ENCODE data around the gene EFNA2.
"Not testable (repeated sequence)": the region's sequence is repeated elsewhere in the genome, so short reads cannot be mapped to it uniquely, and the experiment has no call there.

EFNA2 gene

GRCh38 chr19:1300744-1301490 lies 15.2 kb downstream of the EFNA2 start:
- DNase-seq, result no peak

DNA sequence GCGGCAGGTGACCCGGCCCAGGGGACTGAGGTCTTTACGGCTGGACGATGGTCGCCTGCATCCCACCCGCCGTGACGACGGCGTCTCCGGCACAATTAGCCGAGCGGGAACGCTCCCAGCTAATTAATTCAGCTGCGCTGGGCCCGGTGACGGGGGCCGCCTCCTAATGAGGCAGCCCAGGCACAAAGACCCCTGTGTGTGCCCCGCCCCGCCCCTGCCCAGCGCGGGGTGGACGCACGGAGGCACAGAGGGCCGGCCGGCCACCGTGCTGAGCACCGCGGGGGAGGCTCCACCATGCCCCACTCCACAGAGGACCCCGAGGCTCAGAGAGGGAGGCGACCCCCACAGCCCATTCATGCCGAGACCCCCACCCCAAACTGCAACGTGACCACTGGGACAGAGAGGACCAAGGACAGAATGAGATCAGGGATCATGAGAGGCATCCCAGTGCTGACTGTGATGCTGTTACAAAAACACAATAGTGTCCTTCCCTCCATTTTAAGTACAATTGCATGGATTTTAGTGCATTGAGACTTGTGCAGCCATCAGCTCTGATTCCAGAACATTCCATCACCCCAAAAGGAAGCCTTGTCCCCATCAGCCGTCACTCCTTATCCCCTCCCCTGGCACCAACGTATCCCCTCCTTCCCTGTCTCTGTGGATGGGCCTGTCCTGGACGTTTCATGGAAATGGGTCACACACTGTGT lies 17.0 kb downstream of the EFNA2 start:
- no peak for DNase-seq

- no peak for DNase-seq
Observed at GRCh38 chr19:1304197-1304924, 18.7 kb downstream of the EFNA2 start.

DNA sequence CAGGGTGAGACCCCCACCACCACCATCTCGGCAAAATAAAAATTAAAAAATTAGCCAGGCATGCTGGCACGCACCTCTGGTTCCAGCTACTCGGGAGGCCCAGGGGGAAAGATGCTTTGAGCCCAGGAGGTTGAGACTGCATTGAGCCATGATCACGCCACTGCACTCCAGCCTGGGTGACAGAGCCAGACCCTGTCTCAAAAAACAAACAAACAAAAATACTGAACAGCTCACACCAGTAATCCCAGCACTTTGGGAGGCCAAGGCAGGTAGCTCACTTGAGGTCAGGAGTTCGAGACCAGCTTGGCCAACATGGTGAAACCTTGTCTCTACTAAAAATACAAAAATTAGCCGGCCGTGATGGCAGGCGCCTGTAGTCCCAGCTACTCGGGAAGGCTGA lies 19.7 kb downstream of the EFNA2 start:
- not testable (repeated sequence) for DNase-seq

GRCh38 chr19:1307320-1307719 lies 21.6 kb downstream of the EFNA2 start:
- no peak for DNase-seq

GRCh38 chr19:1307755-1308303 lies 22.2 kb downstream of the EFNA2 start:
- no peak for DNase-seq

DNA sequence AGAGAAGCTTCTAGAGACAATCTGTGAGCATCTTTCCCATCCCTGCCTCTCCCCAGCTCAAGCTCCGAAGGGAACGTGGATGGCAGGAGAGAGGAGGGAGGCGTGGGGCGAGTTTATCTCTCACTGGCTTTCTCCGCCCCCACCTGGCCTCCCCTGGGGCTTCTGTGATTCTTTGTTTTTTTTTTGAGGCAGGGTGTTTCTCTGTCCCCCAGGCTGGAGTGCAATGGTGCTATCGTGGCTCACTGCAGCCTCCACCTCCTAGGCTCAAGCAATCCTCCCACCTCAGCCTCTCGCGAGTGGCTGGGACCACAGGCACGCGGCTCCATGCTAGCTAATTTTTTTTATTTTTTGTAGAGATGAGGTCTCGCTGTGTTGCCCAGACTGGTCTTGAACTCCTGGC lies 23.0 kb downstream of the EFNA2 start:
- no peak for DNase-seq

DNA sequence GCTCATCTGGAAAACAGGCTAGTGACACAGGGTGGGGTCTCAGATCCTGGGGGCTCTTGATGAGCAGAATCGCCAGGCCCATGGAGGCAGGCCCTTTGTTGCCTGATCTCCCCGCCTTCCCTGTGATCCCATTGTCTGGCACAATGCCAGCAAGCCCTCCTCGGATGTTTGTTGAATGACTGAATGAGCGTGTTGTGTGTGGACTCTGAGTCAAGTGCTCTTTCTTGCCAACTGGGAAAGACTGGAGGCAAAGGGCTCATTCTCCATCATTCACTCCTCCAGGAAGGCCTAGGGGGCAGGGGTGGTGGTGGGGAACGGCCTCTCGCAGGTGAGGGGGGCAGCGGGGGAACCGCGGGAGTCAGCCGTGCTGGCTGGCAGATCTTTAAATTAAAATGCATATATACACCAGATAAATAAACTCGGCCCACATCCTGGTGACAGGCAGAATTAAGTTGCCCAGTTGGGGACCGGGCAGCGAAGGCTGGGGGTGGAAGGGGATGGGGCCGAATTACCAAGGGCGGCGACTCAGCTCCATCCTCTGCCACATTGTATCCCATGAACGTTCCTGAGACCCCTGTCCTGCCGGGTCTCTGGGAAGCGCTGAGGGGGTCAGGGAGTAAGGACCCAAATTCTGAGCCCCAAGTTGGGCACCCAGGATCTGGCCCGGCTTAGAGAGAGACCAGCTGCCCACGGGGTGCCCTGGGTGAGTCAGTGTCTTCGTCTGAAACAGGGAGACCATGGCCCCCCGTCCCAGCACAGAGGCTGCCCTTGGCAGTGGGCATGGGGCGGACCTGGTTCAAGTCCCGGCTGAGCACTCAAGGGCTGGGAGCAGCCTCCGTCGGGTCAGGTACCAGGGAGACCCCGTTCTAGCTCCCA lies 24.5 kb downstream of the EFNA2 start:
- no peak for DNase-seq

DNA sequence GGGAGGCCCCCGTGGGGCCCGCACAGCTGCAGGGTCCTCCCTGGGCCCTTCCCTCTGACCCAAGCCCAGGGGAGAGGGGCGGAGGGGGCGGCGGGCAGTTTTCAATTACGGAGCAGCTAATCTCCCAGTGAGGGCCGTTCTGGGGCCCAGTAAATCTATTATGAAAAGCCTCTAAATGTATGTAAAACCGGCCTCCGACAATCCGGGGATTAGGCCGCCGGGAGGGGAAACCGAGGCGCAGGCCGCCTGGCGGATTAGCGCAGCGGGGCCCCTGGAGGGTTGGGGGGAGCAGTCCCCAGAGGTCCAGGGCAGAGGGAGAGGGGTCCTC lies 25.1 kb downstream of the EFNA2 start:
- no peak for DNase-seq

- no peak for DNase-seq
Observed at GRCh38 chr19:1311543-1312091, 25.9 kb downstream of the EFNA2 start.

GRCh38 chr19:1312767-1313694 lies 27.4 kb downstream of the EFNA2 start:
- no peak for DNase-seq

DNA sequence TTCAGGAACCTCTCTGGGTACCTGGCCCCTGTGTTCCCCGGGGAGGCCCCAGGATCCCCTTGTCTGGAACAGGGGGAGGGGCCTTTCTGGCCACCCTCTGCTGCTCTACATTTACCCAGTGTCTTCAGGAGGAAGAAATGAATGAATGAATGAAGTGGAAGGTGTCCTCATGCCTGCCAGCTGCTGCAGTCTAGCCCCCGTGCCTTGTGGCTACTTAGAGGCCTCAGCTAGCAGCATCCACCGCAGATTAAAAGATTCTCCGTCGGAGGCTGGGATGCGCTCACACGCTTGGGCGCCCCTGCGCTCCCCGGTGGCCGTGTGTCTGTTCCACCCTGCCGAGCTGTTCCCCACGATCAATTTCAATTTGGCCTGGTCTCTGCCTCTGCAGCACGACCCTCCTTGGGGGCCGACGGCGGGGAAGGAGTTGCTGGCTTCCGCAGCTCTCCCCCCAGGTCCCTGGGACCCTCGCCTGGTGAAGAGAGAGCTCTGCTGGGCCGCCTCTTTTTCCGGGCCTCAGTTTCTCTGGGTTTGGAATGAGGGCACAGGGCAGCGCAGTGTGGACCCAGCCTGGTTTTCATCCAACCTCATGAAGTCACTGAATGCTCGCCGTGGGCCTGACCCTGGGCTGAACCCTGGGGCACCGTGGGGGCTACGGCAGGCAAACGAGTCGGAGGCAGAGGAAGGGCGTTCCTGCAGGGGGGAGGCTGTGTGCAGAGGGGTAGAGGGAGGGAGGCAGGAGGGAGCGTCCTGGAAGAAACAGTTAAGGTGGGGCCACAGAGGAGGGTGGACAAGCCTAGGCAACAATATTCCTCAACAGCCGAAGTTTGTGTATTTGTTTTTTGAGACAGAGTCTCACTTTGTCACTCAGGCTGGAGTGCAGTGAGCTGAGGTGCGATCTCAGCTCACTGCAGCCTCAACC lies 28.3 kb downstream of the EFNA2 start:
- DNase-seq, result no peak

DNA sequence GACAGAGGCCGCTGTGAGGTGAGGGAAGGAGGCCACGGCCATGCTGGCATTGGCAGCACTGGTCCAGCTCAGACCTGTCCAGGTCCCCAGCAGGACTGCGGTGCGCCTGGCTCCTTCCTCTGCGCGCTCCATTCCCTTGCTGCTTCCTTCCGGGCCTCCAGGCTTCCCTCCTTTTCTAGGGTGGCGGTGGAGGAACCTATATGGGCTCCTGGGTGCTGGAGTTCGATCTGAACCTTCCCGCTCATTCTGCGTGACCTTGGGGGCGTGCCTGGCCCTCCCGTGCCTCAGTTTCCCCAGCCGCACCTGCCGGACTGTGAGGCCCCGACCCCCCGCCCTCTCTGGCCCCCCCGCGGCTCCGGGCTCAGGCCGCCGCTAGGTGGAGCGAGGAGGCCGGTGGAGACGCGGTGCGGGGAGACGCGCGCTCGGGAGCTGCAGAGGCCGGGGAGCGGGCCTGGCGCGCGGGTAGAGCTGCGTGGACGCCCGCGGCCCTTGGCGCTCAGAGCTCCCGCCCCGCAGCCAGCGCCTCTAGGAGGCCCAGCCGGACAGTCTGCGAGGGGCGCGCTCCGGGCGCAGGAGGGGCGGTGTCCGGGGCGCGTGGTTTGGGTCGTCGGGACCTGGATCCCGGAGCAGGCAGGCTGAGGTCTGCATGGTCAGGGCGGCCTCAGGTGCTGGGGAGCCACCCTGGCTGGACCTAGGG lies 29.9 kb downstream of the EFNA2 start:
- no peak for DNase-seq

GRCh38 chr19:1316466-1316865 lies 30.8 kb downstream of the EFNA2 start:
- no peak for DNase-seq

- no peak for DNase-seq
Observed at GRCh38 chr19:1317274-1318003, 31.8 kb downstream of the EFNA2 start.

DNA sequence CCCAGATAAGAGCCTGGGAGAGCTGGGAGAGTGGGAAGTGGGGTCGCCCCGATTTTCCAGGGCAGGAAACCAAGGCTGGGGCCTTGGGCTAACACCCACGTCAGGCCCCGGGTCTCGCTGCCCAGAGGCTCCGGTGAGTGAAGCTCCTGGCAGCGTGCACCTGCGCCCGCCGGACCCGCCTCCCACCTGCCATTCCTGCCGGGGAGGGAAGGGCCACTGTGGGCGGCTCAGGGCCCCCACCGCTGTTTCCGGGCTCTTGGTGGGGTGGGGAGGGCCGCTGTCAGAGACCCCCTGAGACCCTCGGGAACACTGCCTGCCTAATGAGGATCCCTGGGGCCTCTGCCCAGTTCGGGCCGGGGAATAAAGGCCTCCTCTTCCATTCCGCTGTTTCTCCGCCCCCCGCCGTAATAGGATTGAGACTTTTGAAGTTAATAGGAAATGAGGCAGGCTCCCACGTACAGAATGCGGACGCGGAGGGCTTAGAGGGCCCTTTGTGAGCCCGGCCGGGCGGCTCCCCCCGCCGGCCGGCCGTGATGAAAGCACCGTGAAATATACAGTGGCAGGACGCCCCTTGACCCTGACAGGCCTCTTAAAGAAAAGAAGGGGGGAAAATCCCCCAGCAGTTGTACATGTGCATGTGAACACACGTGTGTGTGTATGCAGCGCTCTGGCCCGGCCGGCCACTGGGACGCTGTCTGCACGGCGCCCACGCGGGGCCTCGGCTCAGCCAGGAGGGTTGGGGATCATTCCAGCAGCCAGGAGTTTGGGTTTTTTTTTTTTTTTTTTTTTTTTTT lies 33.2 kb downstream of the EFNA2 start:
- DNase-seq, result no peak

- not testable (repeated sequence) for DNase-seq
Observed at GRCh38 chr19:1320282-1320650, 34.6 kb downstream of the EFNA2 start.

- DNase-seq, result no peak
Observed at GRCh38 chr19:1321539-1321938, 35.9 kb downstream of the EFNA2 start.
